Inflammatory macrophage treated with lipopolysaccharide for 1 hour (primary cell): ENCODE results near the gene HPSE2.
A peak's percentile ranks its signal among the peaks of the same experiment; 100 is the strongest.
"Not testable (repeated sequence)": the region's sequence is repeated elsewhere in the genome, so short reads cannot be mapped to it uniquely, and the experiment has no call there.

Source experiments
- DNase-seq, 2 donors: peaks; one replicate each; pipeline ENCODE4 v3.0.0-alpha.2; 2020 to 2022

The HPSE2 gene

DNA sequence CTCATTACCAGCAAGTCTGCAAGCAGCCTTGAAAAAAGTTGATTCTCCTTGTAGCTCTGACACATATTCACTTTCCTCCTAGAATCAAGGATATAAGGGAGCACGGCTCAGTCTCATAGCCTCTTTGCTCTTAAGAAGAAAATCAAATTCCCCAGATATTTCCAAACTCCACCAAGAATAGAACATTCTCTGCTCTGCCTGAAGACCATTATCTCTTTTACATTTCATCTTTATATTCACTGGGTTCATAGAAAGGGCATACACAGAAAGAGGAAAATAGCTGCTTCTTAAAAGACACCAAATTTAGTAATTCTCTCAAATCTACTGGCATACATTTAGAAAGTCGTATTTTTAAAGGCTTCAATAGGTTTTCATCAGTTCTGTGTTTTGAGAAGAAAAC, 92.0 kb downstream of the HPSE2 start:
- no peak for DNase-seq

- DNase-seq = no peak
Measured at GRCh38 chr10:99143011-99143410, 92.6 kb downstream of the HPSE2 start.

DNA sequence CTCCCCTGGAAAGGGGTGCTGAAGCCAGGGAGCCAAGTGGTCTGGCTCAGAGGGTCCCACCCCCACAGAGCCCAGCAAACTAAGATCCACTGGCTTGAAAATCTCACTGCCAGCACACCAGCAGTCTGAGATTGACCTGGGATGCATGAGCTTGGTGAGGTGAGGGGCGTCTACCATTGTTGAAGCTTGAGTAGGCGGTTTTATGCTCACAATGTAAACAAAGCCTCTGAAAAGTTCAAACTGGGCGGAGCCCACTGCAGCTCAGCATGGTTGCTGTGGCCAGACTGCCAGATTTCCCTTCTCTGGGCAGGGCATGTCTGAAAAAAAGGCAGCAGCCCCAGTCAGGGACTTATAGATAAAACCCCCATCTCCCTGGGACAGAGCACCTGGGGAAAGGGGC, 102.8 kb downstream of the HPSE2 start:
- not testable (repeated sequence) for DNase-seq

DNA sequence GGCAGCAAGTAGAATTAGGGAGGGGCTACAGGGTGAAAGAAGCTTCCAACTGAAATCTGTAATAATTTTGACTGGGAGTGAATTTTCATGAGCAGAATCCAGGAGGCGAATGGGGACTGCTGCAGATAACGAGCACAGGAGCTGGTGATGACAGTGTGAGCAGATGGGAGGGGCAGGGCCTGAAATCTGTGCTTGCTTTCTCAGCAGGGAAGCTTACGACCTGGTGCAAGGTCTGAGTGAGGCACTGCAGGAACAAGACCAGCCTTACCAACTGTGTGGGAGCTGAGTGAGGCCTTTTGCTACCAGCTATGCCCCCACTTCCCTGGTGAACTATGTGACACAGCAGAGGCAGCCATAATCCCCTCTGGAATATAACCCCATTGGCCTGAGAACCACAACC, 109.8 kb downstream of the HPSE2 start:
- DNase-seq = no peak

DNA sequence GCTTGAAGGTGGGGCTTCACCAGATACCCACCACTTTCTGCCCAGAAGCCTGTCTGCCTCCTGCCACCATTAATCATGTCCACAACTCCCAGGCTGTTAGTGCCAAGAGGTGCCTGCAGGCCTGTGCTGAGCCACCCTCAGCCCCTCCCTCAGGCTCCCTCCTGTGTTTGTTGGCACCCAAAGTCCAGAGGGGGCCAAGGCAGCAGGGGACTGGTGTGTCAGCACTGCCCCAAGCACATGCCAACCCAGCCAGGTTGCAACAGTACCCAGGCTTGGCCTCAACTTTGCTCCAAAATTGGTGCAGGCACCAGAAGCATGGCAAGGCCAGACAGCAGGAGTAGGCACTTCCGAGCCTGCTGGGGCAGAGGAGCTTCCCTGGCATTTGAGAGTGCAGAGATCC, 111.3 kb downstream of the HPSE2 start:
- no peak for DNase-seq

GRCh38 chr10:99123851-99124250, 111.8 kb downstream of the HPSE2 start:
- no peak for DNase-seq

DNA sequence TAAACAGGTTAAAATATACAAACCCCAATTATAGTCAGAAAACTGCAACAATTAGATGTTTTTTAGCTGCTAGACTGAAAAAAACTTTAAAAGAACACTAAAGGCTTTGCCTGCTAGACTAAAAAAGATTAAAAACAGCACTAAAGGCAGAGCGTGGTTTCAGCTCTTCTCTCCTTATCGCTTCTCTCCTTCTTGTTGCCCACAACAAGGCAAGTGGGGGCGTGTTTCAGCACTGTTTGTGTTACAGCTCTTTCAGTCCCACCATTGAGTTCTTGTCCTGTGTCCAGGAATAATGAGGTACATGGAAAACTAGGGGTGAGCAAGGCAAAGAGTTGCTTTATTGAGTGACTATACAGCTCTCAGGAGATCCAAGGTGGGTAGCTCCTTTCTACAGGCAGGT, 112.3 kb downstream of the HPSE2 start:
- no peak for DNase-seq

- DNase-seq = no peak
Measured at GRCh38 chr10:99119258-99119748, 116.3 kb downstream of the HPSE2 start.

GRCh38 chr10:99115703-99116102, 119.9 kb downstream of the HPSE2 start:
- peak in 1 of 2 donors; percentile 0 for DNase-seq

GRCh38 chr10:99085358-99085757, 150.3 kb downstream of the HPSE2 start:
- DNase-seq = no peak

DNA sequence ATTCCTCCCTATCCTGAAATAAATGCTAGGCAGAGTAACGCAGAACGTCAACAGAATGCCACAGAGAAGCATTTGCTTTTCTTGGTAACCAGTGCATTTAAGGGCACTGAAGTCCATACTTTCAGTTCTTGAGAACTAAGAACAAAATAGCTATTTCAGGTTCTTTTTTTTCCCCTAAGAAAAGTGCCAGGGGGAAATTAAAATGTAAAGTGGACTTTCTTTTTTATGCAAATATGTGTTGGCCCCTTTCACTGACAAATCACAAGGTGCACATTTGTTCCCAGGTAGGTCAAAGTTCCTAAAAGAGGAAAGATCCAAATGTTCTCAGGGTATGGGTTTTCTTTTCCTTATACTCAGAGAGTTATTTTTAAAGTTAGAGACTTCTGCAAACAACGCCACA, 151.5 kb downstream of the HPSE2 start:
- DNase-seq = no peak

DNA sequence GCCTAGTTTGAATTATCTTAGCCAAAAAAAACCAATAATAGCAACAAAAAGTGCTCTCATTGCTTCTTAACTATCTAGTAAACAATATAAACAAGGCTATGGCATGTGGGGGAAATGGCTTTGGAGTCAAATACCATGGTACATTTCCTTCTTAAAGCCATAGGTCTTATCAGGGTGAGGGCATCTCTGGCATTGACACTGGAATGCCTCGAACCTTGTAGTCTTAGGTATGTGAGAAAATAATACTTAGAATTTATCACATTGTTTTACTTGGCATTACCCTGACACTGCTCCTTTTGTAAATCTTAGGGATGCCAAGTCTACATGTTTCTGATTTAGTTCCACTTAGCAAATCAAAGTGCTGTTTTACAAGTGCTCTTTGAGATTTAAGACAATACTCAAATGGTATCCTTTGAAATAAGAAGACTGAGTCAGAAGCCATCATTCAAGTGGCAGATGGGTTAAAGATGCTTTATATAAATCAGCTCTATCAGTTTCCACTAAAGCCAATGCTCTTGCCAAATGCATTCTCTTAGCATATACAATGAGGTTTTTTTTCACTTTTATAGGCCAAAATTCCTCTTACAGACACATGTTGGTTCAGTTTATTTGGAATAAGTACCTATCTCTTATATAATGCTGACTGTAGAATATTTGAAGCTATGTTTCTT, 155.2 kb downstream of the HPSE2 start:
- DNase-seq = no peak

DNA sequence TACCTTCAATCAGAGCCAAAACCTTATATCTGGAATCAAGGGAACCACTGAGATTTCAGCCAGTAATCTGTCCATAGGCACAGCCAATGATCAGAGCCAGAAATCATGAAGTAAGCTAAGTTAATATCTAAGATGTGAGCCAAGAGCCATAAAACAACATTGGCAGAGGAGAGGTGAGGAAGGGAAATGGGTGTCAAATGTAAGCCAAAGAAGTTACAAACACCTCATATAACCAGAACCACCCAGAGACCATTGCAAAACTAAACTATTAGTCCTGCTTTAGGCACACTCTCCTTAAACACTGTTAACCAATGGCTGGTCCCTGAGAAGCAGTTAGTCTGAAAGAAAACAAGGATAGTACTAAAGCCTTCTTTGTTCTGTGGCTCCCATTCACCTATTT, 173.1 kb downstream of the HPSE2 start:
- no peak for DNase-seq

GRCh38 chr10:99058762-99059161, 176.9 kb downstream of the HPSE2 start:
- DNase-seq = no peak

DNA sequence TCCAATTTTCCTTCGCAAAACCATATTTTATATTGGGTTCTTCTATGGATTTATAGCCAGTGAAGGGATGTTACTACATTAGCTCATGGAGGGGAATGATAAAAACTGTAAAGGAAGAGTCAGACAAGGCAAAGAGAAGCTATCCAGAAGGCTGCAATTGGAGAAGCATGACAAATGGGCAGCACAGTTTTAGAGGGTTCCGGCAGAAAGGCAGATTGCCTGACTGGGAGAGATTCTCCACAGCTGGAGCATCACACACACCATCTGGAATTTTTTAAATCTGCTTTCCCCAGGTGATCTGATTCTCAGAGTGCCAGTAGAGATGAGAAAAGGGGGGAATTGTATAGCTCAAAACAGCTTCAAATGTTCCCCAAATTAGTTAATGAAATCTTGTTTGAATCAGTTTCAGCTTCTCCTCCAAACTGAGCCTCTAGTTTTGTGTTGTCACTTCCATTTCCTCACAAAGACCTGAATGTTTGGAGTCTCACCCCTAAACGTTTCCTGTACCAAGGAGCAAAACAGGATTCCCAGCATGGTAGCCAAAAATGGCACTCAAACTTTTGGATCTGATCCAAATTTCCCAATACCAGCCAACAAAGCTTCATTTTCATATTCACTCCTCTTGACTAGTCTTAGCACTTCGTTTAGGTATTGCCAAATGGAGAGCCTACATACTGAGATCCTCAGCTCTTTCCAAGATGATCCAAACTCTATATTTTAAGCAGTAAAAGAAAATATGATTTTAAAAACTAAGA, 177.5 kb downstream of the HPSE2 start:
- DNase-seq = no peak

DNA sequence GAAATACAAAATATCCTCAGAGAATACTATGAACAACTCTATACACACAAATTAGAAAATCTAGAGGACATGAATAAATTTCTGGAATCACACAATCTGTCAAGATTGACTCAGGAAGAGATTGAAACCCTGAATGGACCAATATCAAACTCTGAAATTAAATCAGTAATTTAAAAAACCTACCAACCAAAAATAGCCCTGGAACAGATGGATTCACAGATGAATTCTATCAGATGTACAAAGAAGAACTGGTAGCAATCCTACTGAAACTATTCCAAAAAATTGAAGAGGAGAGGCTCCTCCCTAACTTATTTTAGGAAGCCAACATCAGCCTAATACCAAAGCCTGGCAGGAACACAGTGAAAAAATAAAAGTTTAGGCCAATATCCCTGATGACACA, 190.0 kb downstream of the HPSE2 start:
- DNase-seq = no peak

DNA sequence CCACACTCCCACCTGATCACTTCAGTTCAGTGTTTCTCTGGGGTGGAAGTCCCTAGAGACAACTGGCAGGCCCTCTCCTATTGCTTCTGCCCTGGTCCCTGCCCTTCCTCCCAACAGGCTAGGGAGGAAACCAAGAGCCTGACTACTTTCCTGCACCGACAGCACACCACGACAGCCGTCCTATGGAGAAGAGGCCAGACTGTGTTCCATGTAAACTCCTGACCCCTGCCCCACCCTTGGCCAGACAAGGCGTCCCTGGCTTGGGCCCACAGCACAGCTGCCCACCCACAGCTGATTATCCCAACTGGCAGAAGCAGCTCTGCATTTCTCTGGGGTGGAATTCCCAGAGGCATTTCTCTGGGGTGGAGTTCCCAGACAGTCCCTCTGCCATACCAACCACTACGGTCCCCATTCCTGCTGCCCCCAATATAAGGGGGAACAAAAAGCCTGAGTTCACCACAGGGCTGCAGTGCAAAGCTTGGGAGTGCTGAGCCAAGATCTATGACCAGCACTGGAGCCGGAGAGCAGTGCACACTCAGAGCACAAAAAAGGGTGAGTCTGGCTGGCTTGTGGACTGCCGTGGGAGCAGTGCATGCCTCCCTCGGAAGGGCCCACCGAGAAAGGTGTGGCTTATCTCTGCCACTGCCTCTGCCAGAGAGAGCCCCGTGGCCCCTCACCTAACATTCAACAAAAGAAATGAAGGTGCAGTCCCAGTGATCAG, 193.4 kb downstream of the HPSE2 start:
- DNase-seq = no peak

DNA sequence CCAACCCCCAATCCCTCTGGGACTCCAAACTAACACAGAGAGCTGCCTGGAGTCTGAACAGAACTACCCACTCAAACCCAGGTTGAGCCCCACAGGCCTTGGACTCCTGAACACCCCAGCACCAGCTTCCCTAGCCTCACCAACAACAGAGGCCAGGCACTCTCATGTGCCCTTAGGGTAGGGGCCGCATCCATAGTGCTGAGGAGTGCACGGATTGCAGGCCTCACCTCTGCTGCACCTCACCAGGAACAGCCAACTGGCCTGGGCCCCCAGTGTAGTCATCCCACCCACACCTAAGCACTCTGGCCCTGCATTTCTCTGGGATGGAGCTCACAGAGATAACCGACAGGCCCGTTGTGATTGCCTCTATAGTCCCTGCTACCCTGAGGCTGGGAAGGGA, 194.2 kb downstream of the HPSE2 start:
- no peak for DNase-seq

DNA sequence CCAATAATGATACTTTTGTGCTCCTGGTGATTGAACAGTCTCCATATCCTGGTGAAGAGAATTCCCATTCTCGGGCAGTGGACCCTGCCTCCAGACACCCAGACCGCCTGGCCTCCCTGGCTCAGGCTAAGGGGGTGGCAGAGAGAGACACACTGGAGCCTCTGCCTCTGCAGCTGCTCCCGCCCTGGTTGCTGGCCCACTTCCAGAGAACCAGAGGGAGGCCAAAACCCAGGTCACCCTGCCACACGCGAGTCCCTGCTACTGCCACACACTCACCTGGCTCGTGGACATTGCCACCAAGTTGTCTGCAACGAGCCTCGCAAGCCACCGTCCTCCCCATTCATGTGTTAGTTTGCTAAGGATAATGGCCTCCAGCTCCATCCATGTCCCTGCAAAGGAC, 221.8 kb downstream of the HPSE2 start:
- DNase-seq = no peak

GRCh38 chr10:99010286-99010685, 225.4 kb downstream of the HPSE2 start:
- no peak for DNase-seq

DNA sequence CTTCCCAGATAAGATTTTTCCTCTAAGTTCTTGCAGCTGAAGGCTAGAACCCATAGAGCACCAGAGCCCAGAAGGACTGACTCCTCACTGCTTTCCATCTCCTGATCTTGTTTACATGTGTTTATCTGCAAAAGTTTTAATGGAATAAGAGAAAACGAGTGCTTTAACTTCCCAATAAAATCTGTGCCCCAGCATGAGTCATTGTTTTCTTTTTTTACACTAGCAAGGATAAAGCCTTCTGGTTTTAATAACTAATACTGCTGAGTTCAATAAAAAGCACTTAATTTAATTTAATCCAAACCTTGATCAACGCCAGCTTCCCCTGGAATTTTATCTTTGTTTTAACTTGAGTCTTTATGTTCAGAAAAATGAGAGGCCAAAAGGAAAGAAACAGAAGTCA, 227.6 kb downstream of the HPSE2 start:
- no peak for DNase-seq

DNA sequence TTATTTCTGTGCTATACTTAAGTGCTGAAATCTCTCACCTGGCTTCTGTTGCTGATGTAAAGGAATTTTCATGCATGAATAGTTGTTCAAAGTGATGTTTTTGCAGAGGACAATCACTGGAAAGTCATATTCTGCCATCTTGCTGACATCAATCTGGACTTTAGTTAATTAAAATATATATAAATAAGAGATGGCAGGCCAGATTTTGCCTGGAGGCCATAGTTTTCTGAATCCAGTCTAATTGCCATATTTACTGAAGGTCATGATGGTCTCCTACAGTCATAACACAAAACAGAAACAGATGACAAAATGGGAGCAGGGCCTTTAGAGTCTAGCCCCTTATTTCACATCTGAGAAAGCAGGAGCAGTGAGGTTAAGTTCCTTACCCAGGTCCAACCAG, 228.2 kb downstream of the HPSE2 start:
- no peak for DNase-seq

- no peak for DNase-seq
Measured at GRCh38 chr10:99005254-99005653, 230.4 kb downstream of the HPSE2 start.

GRCh38 chr10:99004738-99005137, 230.9 kb downstream of the HPSE2 start:
- no peak for DNase-seq
